Gastrocnemius medialis (tissue), 4 donors: ENCODE measurements around the gene CYYR1. TPM values are rescaled to one million over a fixed set of nuclear protein-coding genes. Genes with fewer than 3 reads are reported as not detected.
A peak's percentile ranks its signal among the peaks of the same experiment; 100 is the strongest.

Experiments
- ATAC-seq, 2 donors: fragments of 150-250 bp; one replicate each; pipeline ENCODE4 v1.9.1; 2016
- DNase-seq, 2 donors: peaks; one replicate each; pipeline ENCODE4 v3.0.0-alpha.2; 2019
- H3K27ac ChIP-seq, 4 donors: fragments of 200-600 bp; sonication (generic); 1 replicate in 1 of 4; 2 replicates in 3 of 4; pipeline ENCODE4 v1.5.1; 2016 to 2018; ENCODE audit warnings: mild to moderate bottlenecking in 2 of 4, moderate library complexity in 1 of 4
- H3K27me3 ChIP-seq, 3 donors: fragments of 200-600 bp; sonication (generic) in 2 of 3; 1 replicate in 1 of 3; 2 replicates in 2 of 3; pipeline versions ENCODE4 v1.5.1 to v1.6.0; 2016 to 2019; ENCODE audit warnings: mild to moderate bottlenecking in 1 of 3, moderate library complexity in 1 of 3
- H3K36me3 ChIP-seq, 2 donors: fragments of 200-600 bp; sonication (generic) in 1 of 2; one replicate each; pipeline ENCODE4 v1.5.1; 2017 to 2018
- H3K4me1 ChIP-seq, 2 donors: fragments of 200-600 bp; sonication (generic) in 1 of 2; one replicate each; pipeline ENCODE4 v1.5.1; 2016 to 2017; ENCODE audit warnings: mild to moderate bottlenecking in 2 of 2
- H3K4me3 ChIP-seq, 4 donors: fragments of 200-600 bp; sonication (generic) in 3 of 4; 1 replicate in 1 of 4; 2 replicates in 3 of 4; pipeline ENCODE4 v1.5.1; 2016 to 2019; ENCODE audit warnings: mild to moderate bottlenecking in 2 of 4
- H3K9me3 ChIP-seq, 3 donors: fragments of 200-600 bp; sonication (generic) in 2 of 3; 1 replicate in 1 of 3; 2 replicates in 2 of 3; pipeline ENCODE4 v1.5.1; 2016 to 2019
- CTCF ChIP-seq, 5 experiments: fragments of 450-650 bp in 3 of 5; fragments of 200-600 bp in 2 of 5; sonication (generic) in 2 of 5; IDR thresholded peaks in 4 of 5; conservative IDR thresholded peaks in 1 of 5; 1 replicate in 4 of 5; 2 replicates in 1 of 5; pipeline ENCODE4 v1.5.1; 2016 to 2019; ENCODE audit warnings: antibody characterized with exemption in 5 of 5, mild to moderate bottlenecking in 3 of 5, moderate library complexity in 3 of 5
- POLR2A ChIP-seq, 2 donors: fragments of 450-650 bp; IDR thresholded peaks; one replicate each; pipeline ENCODE4 v1.6.1; 2017; ENCODE audit warnings: antibody characterized with exemption in 2 of 2, mild to moderate bottlenecking in 2 of 2, moderate library complexity in 2 of 2
- in situ Hi-C, 4 donors: fragments of 200-750 bp; cut with MboI; loops; one replicate each; pipeline versions ENCODE4 v1.15.0 to v1.8.0; 2017; ENCODE audit warnings: low sequenced_read_pairs in 4 of 4
- intact Hi-C: fragments of 100-400 bp; cut with DNase I; formaldehyde crosslinking; loops from one replicate; pipeline ENCODE4 v1.15.1; 2023; ENCODE audit warnings: low total_unique reads
- total RNA-seq, 4 donors: library from RNA; depleted of rRNA; stranded (reverse); fragments of >200 nt; gene quantifications; one replicate each; pipeline versions ENCODE4 v1.1.0 to v1.2.3, GENCODE V29; 2016

Gene CYYR1
- total RNA-seq, 4 donors from 2014 or later: 11.7 to 15.5 (median 13.8) TPM

GRCh38 chr21:26550326-26550725 lies 22.8 kb downstream of the CYYR1 start:
- H3K9me3 ChIP-seq: no peaks in the 10 kb centered on the region
- H3K27me3 ChIP-seq: no peaks in the 10 kb centered on the region
- TF ChIP-seq CTCF (IDR thresholded peaks at IDR 0.05 in 4 of 5, conservative IDR thresholded peaks at IDR 0.05 in 1 of 5): no peak
- no peak for TF ChIP-seq POLR2A (IDR thresholded peaks at IDR 0.05)
- no peak overlapping the region for H3K4me3 ChIP-seq
- H3K27ac ChIP-seq: peak overlapping the region in 2 of 4 donors; percentile 27 to 28
- in situ Hi-C loops (no loop called here), intact Hi-C loops (no loop called here)
- DNase-seq (no peak), ATAC-seq (no peak)
- H3K36me3 ChIP-seq: no peaks in the 10 kb centered on the region
- H3K4me1 ChIP-seq: peaks cover 0 to 15% of the 10 kb centered on the region in 2 donors

GRCh38 chr21:26546446-26547097 lies 26.5 kb downstream of the CYYR1 start:
- in situ Hi-C loops: no loop called here
- H3K4me3 ChIP-seq: no peak overlapping the region
- ATAC-seq: peak; percentile 69 to 74
- H3K36me3 ChIP-seq: no peaks in the 10 kb centered on the region
- intact Hi-C loops: no loop called here
- peak overlapping the region; percentile 45 to 70 (median 66) for H3K27ac ChIP-seq
- H3K9me3 ChIP-seq: no peaks in the 10 kb centered on the region
- TF ChIP-seq CTCF (IDR thresholded peaks at IDR 0.05 in 4 of 5, conservative IDR thresholded peaks at IDR 0.05 in 1 of 5): no peak
- no peak for TF ChIP-seq POLR2A (IDR thresholded peaks at IDR 0.05)
- peak; percentile 9 to 11 for DNase-seq
- H3K27me3 ChIP-seq: no peaks in the 10 kb centered on the region
- H3K4me1 ChIP-seq: peaks cover 0 to 15% of the 10 kb centered on the region in 2 donors

- Histone ChIP-seq H3K36me3 (no peaks in the 10 kb centered on the region), H3K27me3 (no peaks in the 10 kb centered on the region), H3K4me3 (no peak overlapping the region), H3K4me1 (peaks cover 0 to 15% of the 10 kb centered on the region in 2 donors), H3K9me3 (no peaks in the 10 kb centered on the region), H3K27ac (no peak overlapping the region)
- in situ Hi-C loops (no loop called here), intact Hi-C loops (no loop called here)
- no peak for DNase-seq
- no peak for ATAC-seq
- TF ChIP-seq POLR2A (IDR thresholded peaks at IDR 0.05) (no peak), CTCF (IDR thresholded peaks at IDR 0.05 in 4 of 5, conservative IDR thresholded peaks at IDR 0.05 in 1 of 5) (no peak)
Observed at GRCh38 chr21:26544201-26544775, 28.8 kb downstream of the CYYR1 start.

- Histone ChIP-seq H3K4me1 (no peaks in the 10 kb centered on the region), H3K36me3 (no peaks in the 10 kb centered on the region), H3K9me3 (no peaks in the 10 kb centered on the region), H3K27me3 (no peaks in the 10 kb centered on the region), H3K4me3 (no peak overlapping the region), H3K27ac (no peak overlapping the region)
- intact Hi-C loops: no loop called here
- no peak for ATAC-seq
- TF ChIP-seq POLR2A (IDR thresholded peaks at IDR 0.05) (no peak), CTCF (IDR thresholded peaks at IDR 0.05 in 4 of 5, conservative IDR thresholded peaks at IDR 0.05 in 1 of 5) (no peak)
- DNase-seq: no peak
- in situ Hi-C loops: no loop called here
Observed at GRCh38 chr21:26540651-26541050, 32.4 kb downstream of the CYYR1 start.
